Central memory CD8-positive, alpha-beta T cell (primary cell): Measurements from ENCODE around the gene GPR12.
A peak's percentile ranks its signal among the peaks of the same experiment; 100 is the strongest.

Experiments used
- ATAC-seq: fragments of 150-1000 bp; cut with Tn5 transposase; replicated peaks from 2 replicates; pipeline ENCODE4 v1.10.0; 2022; ENCODE audit warnings: mild to moderate bottlenecking, moderate FRiP score, moderate number of reproducible peaks; ENCODE audit not compliant: poor library complexity, severe bottlenecking; ENCODE audit errors: extremely low read depth
- DNase-seq, 2 donors: peaks; one replicate each; pipeline ENCODE4 v3.0.0; 2021; ENCODE audit warnings: low spot score in 2 of 2
- H3K27ac Mint-ChIP-seq: one replicate; pipeline ENCODE4 v1.8.0; 2022; ENCODE audit warnings: low read depth, mild to moderate bottlenecking, moderate library complexity, mixed read lengths
- H3K27me3 Mint-ChIP-seq: one replicate; pipeline ENCODE4 v1.8.0; 2022; ENCODE audit warnings: mixed read lengths
- H3K36me3 Mint-ChIP-seq: one replicate; pipeline ENCODE4 v1.8.0; 2022; ENCODE audit warnings: mild to moderate bottlenecking, moderate library complexity, mixed read lengths; ENCODE audit not compliant: insufficient read depth
- H3K4me1 Mint-ChIP-seq: one replicate; pipeline ENCODE4 v1.8.0; 2022; ENCODE audit warnings: mixed read lengths
- H3K4me3 Mint-ChIP-seq: one replicate; pipeline ENCODE4 v1.8.0; 2022; ENCODE audit warnings: mild to moderate bottlenecking, moderate library complexity, mixed read lengths
- H3K9me3 Mint-ChIP-seq: one replicate; pipeline ENCODE4 v1.8.0; 2022; ENCODE audit warnings: mixed read lengths

Gene GPR12

DNA sequence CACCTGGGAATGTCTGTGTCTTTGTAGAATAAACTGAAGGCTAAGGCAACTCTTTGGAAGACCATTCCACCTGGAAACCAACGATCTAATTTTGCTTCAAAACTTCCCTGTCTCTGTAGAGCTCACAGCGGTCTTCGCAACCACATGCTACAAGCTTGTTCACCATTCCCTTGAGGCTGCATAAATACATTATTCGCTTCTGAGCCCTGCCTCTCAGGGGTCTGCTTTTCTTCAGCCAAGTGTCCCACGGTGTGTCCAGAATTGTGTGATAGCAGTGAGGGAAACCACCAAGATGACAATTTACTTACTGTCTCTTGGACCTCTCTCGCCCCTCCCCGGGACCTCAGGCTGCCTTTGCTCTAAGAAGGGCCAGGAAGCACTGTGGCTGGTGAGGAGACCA is 51.1 kb downstream of the GPR12 start:
- Mint-ChIP-seq H3K4me3 (no peak overlapping the region), H3K27me3 (peaks cover 20% of the 10 kb centered on the region), H3K9me3 (no peaks in the 10 kb centered on the region), H3K4me1 (peaks cover 5% of the 10 kb centered on the region), H3K36me3 (no peaks in the 10 kb centered on the region), H3K27ac (no peak overlapping the region)
- no peak for DNase-seq
- ATAC-seq = no peak

- Mint-ChIP-seq H3K27ac (no peak overlapping the region), H3K36me3 (peaks cover 2% of the 10 kb centered on the region), H3K4me3 (no peak overlapping the region), H3K27me3 (peaks cover 24% of the 10 kb centered on the region), H3K4me1 (peaks cover 5% of the 10 kb centered on the region), H3K9me3 (no peaks in the 10 kb centered on the region)
- no peak for DNase-seq
- no peak for ATAC-seq
Measured at GRCh38 chr13:26708007-26708297, 52.6 kb downstream of the GPR12 start.

GRCh38 chr13:26707122-26708006 is 53.2 kb downstream of the GPR12 start:
- peak in 1 of 2 donors; percentile 30 for DNase-seq
- H3K27ac Mint-ChIP-seq = no peak overlapping the region
- H3K4me3 Mint-ChIP-seq = no peak overlapping the region
- H3K36me3 Mint-ChIP-seq = peaks cover 2% of the 10 kb centered on the region
- peaks cover 5% of the 10 kb centered on the region for H3K4me1 Mint-ChIP-seq
- ATAC-seq = peak; percentile 52
- no peaks in the 10 kb centered on the region for H3K9me3 Mint-ChIP-seq
- peaks cover 29% of the 10 kb centered on the region for H3K27me3 Mint-ChIP-seq

DNA sequence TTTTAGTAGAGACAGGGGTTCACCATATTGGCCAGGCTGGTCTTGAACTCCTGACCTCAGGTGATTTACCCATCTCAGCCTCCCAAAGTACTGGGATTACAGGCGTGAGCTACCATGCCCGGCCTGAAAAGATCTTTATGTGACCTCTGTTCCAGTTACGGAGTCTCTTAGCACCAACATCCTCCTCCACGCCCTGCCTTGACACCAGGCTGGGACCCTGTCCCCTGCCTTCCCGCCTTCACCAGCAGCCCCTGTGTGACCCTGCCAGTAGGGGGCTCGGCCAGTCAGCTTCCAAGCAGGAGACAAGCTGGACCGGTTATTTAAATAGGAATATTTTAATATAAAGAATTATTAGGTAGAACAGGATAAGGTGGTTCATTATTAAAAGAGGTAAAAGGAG is 54.2 kb downstream of the GPR12 start:
- Mint-ChIP-seq H3K4me1 (peaks cover 5% of the 10 kb centered on the region), H3K27me3 (peaks cover 29% of the 10 kb centered on the region), H3K4me3 (no peak overlapping the region), H3K27ac (no peak overlapping the region), H3K9me3 (no peaks in the 10 kb centered on the region), H3K36me3 (peaks cover 2% of the 10 kb centered on the region)
- ATAC-seq (no peak), DNase-seq (no peak)

GRCh38 chr13:26705536-26705935 is 55.0 kb downstream of the GPR12 start:
- Mint-ChIP-seq H3K4me3 (no peak overlapping the region), H3K36me3 (peaks cover 2% of the 10 kb centered on the region), H3K9me3 (no peaks in the 10 kb centered on the region), H3K4me1 (peaks cover under 1% of the 10 kb centered on the region), H3K27me3 (peaks cover 29% of the 10 kb centered on the region), H3K27ac (no peak overlapping the region)
- ATAC-seq (no peak), DNase-seq (no peak)
